ENCODE data around the gene NAV2.
A peak's percentile ranks its signal among the peaks of the same experiment; 100 is the strongest.
"Not testable (repeated sequence)": the region's sequence is repeated elsewhere in the genome, so short reads cannot be mapped to it uniquely, and the experiment has no call there.

The NAV2 gene

GRCh38 chr11:19979519-19979845 lies 266.8 kb downstream of the NAV2 start:
- DNase-seq = no peak

GRCh38 chr11:19980388-19980787 lies 267.8 kb downstream of the NAV2 start:
- no peak for DNase-seq

GRCh38 chr11:19980957-19981669 lies 268.5 kb downstream of the NAV2 start:
- peak; percentile 84 for DNase-seq

GRCh38 chr11:19982774-19983495 lies 270.3 kb downstream of the NAV2 start:
- DNase-seq = no peak

- DNase-seq = no peak
Observed at GRCh38 chr11:19984048-19984742, 271.6 kb downstream of the NAV2 start.

GRCh38 chr11:19985111-19985510 lies 272.5 kb downstream of the NAV2 start:
- DNase-seq = peak; percentile 39

- no peak for DNase-seq
Observed at GRCh38 chr11:19987331-19987801, 274.7 kb downstream of the NAV2 start.

GRCh38 chr11:19988598-19988997 lies 276.0 kb downstream of the NAV2 start:
- DNase-seq = peak; percentile 88

- DNase-seq = no peak
Observed at GRCh38 chr11:19989191-19989590, 276.6 kb downstream of the NAV2 start.

GRCh38 chr11:19992162-19992561 lies 279.5 kb downstream of the NAV2 start:
- DNase-seq = no peak

GRCh38 chr11:19992998-19993397 lies 280.4 kb downstream of the NAV2 start:
- no peak for DNase-seq

GRCh38 chr11:19994672-19995071 lies 282.0 kb downstream of the NAV2 start:
- no peak for DNase-seq

GRCh38 chr11:19995145-19995544 lies 282.5 kb downstream of the NAV2 start:
- DNase-seq = peak; percentile 78

- DNase-seq = no peak
Observed at GRCh38 chr11:19996571-19996970, 283.9 kb downstream of the NAV2 start.

GRCh38 chr11:20000022-20000350 lies 287.3 kb downstream of the NAV2 start:
- no peak for DNase-seq

GRCh38 chr11:20000351-20001134 lies 287.9 kb downstream of the NAV2 start:
- DNase-seq = no peak

- no peak for DNase-seq
Observed at GRCh38 chr11:20002312-20003216, 289.9 kb downstream of the NAV2 start.

GRCh38 chr11:20003351-20003750 lies 290.7 kb downstream of the NAV2 start:
- DNase-seq = no peak

GRCh38 chr11:20004866-20005265 lies 292.2 kb downstream of the NAV2 start:
- no peak for DNase-seq

- DNase-seq = no peak
Observed at GRCh38 chr11:20005747-20006146, 293.1 kb downstream of the NAV2 start.

- DNase-seq = not testable (repeated sequence)
Observed at GRCh38 chr11:20006618-20007017, 294.0 kb downstream of the NAV2 start.

GRCh38 chr11:20007386-20007785 lies 294.7 kb downstream of the NAV2 start:
- no peak for DNase-seq

All from fibroblast of skin of back (primary cell).